Left ventricle myocardium superior (tissue), 1 donor: ENCODE results near the gene CERK. TPM values are rescaled to one million over a fixed set of nuclear protein-coding genes. Genes with fewer than 3 reads are reported as not detected.

ENCODE experiments used
- ATAC-seq: fragments of 200-7000 bp; cut with Tn5 transposase; one replicate; pipeline ENCODE4 v1.9.1; 2020; ENCODE audit warnings: mild to moderate bottlenecking, moderate library complexity
- DNase-seq: peaks from one replicate; pipeline ENCODE4 v3.0.0-alpha.2; 2020
- intact Hi-C: fragments of 100-400 bp; cut with micrococcal nuclease; formaldehyde crosslinking; loops from one replicate; pipeline ENCODE4 v1.11.0; 2022
- total RNA-seq: library from RNA; stranded (reverse); fragmentation: NEBNext Ultra II Directional; extraction: Animal tissue kit (Norgen Biotek cat#: 25700); gene quantifications from one replicate; pipeline ENCODE4 v1.2.1, GENCODE V29; 2021
- donor health status: DM: no; HTN: yes; CAD: no; lungs with severe emphysema.

Gene CERK
- total RNA-seq, 1 donor from 2014 or later = 87.5 TPM

DNA sequence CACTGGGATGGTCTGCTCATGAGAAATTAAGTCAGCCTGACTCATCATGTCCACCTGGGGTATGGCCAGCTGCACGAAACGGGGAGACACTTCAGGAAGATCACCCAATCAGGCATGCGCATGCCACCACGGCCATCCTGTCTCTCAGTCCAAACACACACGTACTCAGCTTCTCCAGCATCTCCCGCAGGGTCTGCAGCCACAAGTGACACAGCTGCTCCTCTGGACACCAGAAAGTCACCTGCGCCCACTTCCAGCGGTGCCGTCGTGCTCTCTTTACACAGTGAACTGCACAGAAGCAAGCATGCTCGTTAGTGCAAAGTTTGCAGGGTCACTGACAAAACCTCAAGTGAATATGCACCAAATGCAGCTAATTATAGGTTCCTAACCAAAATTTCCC, 18.1 kb downstream of the CERK start:
- no peak for DNase-seq
- intact Hi-C loops = no loop called here

DNA sequence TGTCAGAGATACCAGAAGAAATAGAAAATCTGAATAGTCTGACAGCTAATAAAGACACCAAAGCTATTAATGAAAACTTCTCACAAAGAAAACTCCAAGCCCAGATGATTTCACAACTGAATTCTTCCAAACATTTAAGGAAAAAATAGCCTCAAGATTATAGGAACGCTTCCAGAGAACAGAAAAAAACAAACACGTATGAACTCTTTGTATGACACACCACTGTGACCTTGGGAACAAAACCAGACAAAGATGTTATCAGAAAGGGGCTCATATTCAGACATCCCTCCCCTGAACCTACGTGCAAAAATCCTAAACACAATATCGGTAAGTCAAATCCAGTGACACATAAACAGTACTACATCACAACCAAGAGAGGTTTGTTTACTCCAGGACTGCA, 23.5 kb downstream of the CERK start:
- intact Hi-C loops = no loop called here
- ATAC-seq = no peak
- no peak for DNase-seq

More for the DNA sequence above, 18.1 kb downstream of the CERK start:
- no peak for ATAC-seq

DNA sequence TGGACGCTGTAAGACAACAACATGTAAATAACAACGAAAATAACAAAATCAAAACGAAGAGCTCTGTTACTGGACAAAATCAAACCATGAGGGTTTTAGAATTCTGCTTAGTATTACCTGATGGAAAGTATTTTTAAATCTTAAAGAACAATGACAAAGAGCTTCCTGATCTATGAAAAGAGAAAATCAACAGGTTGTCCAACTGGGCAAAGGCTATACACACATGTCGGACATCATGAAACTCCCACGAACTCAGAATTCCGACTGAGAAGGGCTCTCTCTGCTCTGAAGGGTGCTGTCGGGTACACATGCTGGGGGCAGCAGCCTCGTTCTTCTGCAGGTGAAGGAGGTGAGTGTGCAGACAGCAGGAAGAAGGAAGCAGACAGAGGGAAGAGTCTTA, 25.8 kb downstream of the CERK start:
- ATAC-seq = no peak
- no peak for DNase-seq
- intact Hi-C loops = no loop called here

DNA sequence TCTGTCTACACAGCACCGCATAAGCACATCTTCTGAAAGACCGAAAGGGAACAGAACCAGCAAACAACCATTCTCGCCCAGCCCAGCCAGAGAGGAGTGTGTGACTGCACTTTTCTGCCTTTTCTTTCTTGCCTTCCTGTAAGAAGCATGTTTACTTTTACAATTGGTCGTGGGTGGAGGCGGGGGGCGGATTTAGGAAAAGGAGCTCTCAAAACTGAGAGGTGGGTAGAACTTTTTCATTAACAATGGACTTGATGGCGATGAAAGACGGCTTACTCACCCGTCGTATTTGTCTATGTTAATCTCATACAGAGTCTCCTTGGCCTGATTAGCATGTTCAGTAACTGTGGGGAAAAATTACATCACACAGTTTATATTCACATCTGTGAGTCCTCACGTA, 27.2 kb downstream of the CERK start:
- ATAC-seq (no peak), DNase-seq (no peak)
- intact Hi-C loops = no loop called here

DNA sequence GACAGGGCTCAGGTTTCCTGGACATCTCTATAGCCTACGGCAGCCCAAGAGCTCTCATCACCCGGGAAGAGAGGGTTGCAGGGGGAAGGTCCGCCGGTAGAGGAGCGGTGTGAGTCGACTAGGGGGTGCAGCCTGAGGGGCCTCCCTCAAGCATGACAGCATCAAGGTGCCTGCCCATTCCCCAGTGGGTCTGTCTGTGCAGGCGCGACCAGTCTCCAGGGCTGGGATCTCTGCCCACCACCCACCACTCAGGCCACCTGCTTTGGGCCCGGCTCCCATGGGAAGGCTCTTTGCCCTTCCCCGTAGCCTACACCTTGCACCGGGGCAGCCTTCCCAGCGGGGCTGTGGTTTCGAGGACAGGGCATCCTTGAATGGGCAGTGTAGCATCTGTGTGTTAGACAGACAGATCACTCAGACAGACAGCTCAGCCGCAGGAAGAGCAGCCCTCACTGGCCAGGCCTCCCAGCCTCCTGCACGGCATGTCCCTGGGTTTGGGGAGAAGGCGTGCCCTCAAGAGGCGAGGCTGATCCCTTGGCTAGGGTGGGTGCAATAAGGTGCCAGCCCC, 29.2 kb downstream of the CERK start:
- no peak for ATAC-seq
- intact Hi-C loops = no loop called here
- DNase-seq = no peak

DNA sequence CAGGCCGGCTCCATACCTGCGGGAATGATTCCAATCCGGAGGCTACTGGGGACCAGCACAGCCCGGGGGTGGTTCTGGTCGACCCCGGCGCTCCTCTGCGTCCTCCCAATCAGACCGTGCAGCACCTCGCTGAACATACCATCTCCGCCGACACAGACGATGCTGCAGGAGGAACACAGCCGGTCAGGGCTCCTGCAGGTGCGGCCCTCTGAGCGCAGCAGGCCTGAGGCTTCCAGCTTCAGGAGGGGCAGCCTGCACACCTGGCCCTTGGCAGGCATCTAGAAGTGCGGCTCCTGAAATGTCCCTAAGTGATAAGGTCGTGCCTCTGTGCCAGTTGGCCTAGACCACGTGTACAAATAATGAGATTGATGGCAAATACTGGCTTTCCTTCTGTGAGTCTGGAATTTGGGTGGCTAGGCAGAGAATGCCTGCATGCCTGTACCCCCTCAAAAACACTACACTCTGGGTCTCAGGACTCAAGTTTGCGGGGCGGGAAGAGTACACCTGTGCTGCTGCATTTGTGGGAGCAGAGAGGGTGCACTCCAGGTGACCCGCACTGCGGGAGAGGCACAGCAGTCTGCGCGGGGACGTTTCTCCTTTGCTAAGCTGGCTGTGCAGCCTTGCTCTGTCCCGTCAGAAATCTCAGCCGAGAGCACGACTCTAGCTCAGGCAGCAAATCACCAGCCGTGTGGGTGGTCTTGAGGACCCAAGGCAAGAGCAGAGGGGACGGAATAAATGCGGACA, 30.1 kb downstream of the CERK start:
- DNase-seq (no peak), ATAC-seq (no peak)
- intact Hi-C loops = no loop called here

DNA sequence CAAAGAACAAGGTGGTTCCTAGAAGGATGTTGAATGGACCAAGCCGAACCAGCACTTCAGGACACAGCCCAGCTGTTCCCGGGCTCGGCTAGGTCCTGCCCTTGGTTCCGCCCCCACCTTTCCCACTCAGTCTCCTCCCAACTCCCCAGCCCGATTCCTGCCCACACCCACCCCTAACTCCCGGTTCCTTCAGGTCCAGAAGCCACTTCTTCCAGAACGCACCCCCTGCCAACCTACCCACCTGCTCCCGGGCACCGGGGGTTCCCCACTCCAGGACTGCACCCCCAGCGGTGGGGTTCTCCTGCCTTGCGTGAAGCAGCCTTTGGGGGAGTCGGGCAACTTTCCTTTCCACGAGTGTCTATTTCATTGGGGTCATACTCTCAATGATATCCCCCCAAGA, 30.7 kb downstream of the CERK start:
- intact Hi-C loops = no loop called here
- DNase-seq (no peak), ATAC-seq (no peak)

DNA sequence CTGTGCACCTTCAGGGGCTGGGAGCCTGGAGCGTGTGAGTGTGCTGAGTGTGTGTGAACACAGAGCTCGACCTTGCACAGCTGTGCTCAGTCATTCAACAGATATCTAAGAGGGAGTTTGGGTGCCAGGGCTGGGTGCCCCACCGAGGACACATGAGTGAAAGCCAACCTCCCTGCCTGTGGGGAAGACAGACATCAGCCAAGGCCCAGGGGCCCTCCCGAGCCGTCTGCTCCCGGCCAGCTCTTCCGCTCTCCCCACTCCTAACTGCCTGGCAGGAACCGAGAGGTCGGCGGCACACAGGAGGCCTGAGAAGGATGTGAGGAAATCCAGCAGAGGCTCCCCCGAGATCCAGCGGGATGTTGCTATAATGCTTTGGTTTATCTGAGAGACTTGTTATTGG, 32.0 kb downstream of the CERK start:
- ATAC-seq (peak; percentile 67), DNase-seq (no peak)
- intact Hi-C loops = no loop called here

DNA sequence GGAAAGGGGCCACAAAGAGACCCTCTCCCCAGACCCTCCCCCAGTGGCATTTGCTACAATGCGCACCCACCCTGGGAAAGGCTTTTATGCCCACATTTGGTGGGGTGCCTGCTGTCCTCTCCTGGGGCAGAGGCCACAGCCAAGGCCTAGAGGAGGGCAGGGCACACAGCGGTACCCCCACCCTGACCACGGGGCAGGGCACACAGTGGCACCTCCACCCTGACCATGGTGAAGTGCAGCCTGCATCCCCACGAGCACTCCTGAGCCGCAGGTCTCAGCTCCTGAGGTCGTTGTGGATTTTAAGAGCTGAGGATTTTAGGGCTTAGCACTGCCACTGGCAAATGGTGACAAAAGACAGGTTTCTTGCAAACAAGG, 34.1 kb downstream of the CERK start:
- ATAC-seq (no peak), DNase-seq (no peak)
- intact Hi-C loops = no loop called here

DNA sequence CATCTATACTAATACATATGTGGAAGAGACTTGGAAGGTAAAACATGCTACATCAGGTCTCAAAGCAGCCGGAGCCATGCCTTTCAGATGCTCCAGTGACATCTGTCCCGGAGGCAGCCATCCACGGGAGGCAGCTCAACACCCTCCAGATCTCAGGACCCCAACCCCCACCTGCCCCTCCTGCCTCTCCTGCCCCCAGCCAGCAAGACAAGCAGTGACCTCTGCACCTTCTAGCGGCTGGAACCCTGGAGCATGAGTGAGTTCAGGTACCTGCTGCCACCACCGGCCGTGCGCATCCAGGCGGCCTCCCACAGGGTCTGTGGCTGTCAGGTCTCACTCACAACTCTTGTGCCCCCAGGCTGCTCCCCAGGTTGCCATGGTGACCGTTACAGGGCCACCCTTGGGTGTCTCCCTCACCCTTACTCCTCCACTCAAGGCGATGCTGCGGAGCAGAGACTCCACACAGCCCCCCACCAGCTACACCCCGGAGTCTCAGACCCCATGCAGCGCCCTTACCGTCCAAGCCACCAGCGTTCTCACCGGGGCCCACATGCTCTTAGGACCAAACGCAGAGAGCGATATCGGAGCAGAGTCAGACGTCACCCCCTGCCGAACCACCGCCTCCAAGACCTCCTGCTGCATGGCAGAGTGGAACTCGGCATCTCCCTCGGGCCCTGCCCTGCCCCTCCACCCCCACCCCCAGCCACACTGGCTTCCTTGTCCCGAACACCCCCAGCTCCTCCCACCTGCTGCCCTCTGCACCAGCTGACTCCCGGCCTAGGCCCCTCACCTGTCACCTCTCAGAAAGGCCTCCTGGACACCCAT, 34.7 kb downstream of the CERK start:
- intact Hi-C loops = no loop called here
- ATAC-seq (no peak), DNase-seq (no peak)

DNA sequence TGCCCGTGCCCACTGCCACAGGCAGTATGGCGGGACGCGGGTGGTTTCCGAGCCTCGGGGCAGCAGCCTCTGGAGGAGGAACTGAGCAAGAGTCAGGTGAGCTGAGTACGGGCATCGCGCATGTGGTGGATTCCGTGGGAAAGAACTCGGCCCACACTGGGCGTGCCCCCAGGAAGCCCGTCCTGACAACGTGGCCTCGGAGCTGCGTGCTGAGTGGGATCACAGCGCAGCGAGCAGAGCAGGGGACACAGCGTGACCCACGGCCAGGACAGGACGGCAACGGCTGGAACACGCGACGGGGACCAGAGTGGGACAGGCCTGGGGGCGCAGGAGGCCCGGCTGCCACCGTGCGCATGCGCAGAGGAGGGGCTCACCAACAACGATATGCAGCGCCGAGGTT, 36.8 kb downstream of the CERK start:
- ATAC-seq (no peak), DNase-seq (no peak)
- intact Hi-C loops = no loop called here

DNA sequence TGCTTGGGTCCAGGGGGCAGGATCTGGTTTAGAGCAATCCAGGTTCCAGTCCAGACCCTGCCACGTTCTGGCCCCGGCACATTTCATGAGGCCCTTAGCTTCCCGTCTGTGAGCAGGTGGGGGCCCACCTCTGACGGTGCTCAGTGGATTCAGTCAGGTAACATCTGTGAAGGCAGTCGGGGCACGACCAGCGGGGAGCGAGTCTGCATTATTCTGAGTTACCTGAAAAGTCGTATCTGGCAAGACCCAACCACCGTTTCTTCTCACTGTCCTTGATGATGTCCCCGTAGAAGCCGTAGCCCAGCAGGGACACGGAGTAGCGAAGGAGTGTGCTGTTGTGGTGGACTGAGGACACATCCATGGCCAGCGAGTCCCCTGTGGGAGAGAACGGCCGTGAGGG, 39.0 kb downstream of the CERK start:
- no peak for DNase-seq

DNA sequence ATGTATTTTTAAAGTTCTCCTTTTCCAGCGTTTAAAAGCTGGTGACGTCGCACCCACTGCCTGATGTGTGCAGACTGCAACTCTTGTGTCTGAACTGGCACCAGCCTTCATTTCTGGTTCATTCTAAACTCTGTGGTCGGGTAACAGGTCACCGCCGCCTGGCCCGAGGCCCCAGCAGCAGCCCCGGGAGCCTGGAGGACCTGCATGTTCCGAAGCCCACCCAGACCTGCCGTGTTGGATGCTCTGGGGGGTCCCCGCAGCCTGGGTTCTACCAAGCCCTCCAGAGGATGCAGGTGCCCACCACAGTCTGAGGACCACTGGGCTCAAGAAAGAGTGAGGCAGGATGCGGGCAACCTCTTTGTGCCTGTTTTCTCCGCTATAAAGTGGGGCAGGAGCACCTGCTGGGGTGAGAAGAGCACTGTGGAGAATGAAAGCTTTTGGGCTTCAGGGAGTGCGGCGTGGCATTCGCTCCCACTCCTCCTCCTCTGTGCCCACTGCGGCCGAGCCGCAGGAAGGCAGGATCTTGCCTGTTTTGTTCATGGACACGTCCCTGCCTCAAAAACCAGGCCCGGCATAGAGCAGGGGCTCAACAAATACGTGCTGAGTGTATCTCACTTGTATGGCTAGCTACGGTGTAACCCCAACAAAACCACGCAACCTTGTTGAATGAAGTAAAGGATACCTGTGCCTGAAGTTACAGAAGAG, 40.1 kb downstream of the CERK start:
- intact Hi-C loops = no loop called here
- DNase-seq = no peak
- ATAC-seq = no peak

More for the DNA sequence above, 39.0 kb downstream of the CERK start:
- no peak for ATAC-seq
- intact Hi-C loops = no loop called here

DNA sequence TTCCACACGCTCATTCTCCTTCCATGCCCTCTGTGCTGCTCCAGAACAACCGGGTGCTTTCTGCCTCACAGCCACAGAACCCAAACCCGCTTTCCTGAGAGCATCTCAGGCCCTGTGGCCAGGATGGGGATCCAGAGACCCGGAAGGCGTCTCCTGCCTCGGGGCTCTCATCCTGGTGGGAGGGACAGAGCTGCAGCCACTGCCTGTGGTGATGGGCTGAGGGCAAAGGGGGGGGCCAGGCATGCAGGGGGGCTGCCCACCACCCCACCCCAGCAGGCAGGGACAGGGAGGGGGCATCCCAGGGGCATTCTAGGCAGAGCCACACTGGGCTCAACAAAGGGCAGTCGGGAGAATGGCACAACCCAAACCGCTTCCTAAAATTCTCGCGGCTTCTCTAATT, 41.4 kb downstream of the CERK start:
- no peak for ATAC-seq
- intact Hi-C loops = no loop called here
- DNase-seq = no peak

DNA sequence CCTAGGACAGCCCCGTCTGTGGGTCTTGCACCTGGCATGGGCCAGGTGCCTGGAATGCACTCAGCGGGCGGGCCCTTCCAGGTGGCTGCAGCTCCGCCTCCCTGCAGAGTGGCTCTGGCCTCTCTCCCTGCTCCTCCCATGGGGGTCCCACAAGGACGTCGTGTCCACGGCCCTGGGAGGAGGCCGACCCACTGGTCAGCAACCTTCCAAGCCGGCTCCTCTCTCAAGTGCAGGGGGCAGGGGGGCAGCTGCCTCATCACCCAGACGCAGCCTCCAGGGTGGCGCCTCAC, 41.9 kb downstream of the CERK start:
- no peak for DNase-seq
- intact Hi-C loops = no loop called here
- ATAC-seq = no peak

DNA sequence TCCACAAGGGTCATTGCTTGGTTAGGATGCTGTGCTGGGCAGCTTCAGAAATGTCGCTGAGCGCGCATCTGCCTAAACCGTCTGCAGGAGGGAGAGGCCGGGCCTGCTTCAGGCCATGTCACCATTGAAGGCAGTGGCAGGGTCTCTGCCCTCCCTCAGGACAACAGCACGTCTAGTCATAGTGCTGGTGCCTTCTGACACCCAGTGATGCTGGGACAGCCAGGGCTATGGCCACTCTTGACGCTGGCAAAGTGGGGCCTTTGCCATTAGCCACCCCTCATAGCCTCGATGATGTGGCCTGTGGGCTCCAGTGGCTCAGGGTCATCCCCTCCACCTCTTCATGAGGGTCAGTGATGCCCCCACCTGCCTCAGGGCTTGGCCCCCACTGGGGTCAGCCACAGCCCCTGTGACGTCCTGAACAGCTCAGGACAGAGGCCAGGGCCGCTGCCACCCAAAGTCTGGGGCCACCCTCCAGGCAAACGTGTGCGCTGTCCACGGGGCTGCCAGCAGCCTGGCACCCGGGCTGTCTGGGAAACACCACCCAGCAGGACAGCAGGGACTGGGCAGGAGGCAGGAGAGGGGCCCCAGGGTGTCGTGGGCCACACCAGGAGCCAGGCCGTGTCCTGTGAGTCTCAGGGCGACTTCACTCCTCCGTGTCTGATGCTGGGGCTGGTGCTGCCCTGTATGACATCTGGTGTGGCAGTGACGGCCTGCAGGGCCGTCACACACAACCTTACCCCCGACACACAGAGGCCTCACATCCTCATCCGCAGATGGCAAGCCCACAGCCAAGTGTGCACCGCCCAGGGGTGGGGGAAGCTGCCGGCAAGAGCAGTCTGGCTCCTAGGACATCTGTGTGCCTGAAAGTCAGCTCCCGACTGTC, 42.5 kb downstream of the CERK start:
- intact Hi-C loops = no loop called here
- DNase-seq (no peak), ATAC-seq (no peak)

DNA sequence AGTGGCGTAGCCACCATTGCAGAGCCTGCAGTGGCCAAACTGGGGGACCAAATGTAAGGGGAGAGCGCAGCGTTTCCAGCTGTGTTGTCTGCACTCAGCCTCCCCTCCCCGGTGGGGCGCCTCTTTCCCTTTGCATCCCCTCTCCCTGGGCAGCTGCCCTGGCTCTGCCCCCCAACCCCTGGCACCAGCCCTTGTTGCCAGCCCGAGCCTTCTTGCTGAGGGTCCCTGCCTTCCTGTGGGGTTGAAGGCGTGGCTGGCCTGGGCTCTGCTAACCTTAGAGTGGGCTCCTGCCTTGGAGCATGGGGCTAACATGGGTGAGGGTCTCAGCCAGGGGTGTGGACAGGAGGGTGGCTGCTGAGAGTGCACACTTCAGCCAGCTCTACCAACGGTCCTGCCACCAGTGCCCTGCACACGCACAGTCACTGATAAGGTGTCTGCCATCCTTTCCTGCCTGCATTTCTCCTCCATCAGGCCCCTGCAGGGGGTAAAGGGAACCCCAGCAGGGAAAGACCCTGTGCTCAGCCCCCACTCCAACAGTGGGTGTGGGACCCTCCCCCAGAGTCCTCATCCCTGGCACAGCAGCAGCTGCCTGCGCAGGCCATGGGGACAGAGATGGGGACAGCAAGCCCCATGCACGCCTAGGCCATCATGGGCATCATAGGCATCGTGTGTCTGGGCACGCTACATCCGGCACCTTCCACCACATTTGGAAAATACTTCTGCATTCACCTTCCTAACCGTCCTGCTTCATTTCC, 43.5 kb downstream of the CERK start:
- intact Hi-C loops = no loop called here
- DNase-seq (no peak), ATAC-seq (no peak)

DNA sequence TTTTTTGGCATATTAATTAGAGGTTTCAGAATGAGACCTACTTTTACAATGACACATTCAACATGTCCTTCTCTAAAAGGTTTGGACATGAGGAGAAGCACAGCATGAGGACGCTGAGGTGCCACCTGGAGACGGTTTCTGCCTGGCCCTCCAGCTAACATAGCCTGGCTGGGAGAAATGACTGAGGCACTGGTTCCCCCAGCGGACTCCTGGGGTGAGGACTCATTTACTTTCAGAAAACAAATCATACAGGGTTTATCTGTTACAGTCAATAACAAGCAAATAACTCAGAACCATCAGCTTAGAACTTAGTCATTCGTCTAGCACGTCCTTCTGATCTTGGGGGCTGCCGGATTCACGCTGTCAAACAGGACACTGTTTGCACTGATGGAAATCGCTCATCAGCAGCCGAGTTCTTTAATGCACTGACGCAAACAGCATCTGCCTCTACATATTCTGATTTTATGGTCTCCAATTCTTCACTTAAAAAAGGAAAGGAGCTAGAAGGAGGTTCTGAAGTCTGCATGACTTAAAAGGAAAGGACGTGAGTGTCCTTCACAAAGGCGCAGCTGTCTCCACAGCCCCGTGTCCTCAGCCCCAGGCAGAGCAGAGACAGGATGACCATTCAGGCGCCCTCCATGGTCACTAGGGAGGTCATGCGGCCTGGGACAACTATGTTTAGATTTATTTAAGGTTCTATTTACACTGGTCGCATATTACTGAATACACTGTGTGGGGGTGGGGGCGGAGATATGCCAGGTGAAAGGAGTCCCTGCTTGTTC, 44.2 kb downstream of the CERK start:
- ATAC-seq = no peak
- intact Hi-C loops = no loop called here

More for the DNA sequence above, 44.2 kb downstream of the CERK start:
- no peak for DNase-seq
